ENCODE measurements around the gene PAEP. TPM values are rescaled to one million over a fixed set of nuclear protein-coding genes. Genes with fewer than 3 reads are reported as not detected.

The PAEP gene
- polyA plus RNA-seq, 4 donors, result 0.35 to 0.38 (median 0.35) TPM; not detected in 1

- DNase-seq (ENCODE audit: low read depth in 4 of 4, low spot score in 2 of 4), result no peak
Observed at GRCh38 chr9:135612437-135612836, 50.9 kb downstream of the PAEP start.

- no peak for DNase-seq (ENCODE audit: low read depth in 4 of 4, low spot score in 2 of 4)
Observed at GRCh38 chr9:135612981-135613910, 51.7 kb downstream of the PAEP start.

GRCh38 chr9:135613946-135614805 lies 52.6 kb downstream of the PAEP start:
- no peak for DNase-seq (ENCODE audit: low read depth in 4 of 4, low spot score in 2 of 4)

GRCh38 chr9:135614821-135615665 lies 53.5 kb downstream of the PAEP start:
- DNase-seq (ENCODE audit: low read depth in 4 of 4, low spot score in 2 of 4), result no peak

GRCh38 chr9:135615666-135616618 lies 54.4 kb downstream of the PAEP start:
- DNase-seq (ENCODE audit: low read depth in 4 of 4, low spot score in 2 of 4), result no peak

Other genes starting within 250 kb of the PAEP start
- 10 to 100 TPM; 23.9 to 39.2 (median 31.1) TPM for gene PPP1R26, start 82.0 kb upstream of the PAEP start, polyA plus RNA-seq (ENCODE audit: insufficient read length in 4 of 4)
- gene MRPS2, start 61.1 kb upstream of the PAEP start, polyA plus RNA-seq (ENCODE audit: insufficient read length in 4 of 4), result 10 to 100 TPM; 43.9 to 62.1 (median 54.0) TPM
- under 1 TPM in 1 of 4 donors, not detected in 3; 0.22 TPM for gene LCN1, start 40.3 kb upstream of the PAEP start, polyA plus RNA-seq (ENCODE audit: insufficient read length in 4 of 4)
- gene OBP2A, start 15.6 kb upstream of the PAEP start, polyA plus RNA-seq (ENCODE audit: insufficient read length in 4 of 4), result under 1 TPM in 2 of 4 donors, not detected in 2; 0.21 to 0.70 TPM
- not detected for gene GLT6D1, start 77.8 kb downstream of the PAEP start, polyA plus RNA-seq (ENCODE audit: insufficient read length in 4 of 4)
- gene LCN9, start 101.6 kb downstream of the PAEP start, polyA plus RNA-seq (ENCODE audit: insufficient read length in 4 of 4), result not detected
- not detected for gene SOHLH1, start 137.7 kb downstream of the PAEP start, polyA plus RNA-seq (ENCODE audit: insufficient read length in 4 of 4)
- gene KCNT1, start 140.4 kb downstream of the PAEP start, polyA plus RNA-seq (ENCODE audit: insufficient read length in 4 of 4), result under 1 TPM; 0.06 to 0.38 (median 0.21) TPM